ENCODE results near the gene FAM111A.
"Not testable (repeated sequence)": the region's sequence is repeated elsewhere in the genome, so short reads cannot be mapped to it uniquely, and the experiment has no call there.

The FAM111A gene, protein sequence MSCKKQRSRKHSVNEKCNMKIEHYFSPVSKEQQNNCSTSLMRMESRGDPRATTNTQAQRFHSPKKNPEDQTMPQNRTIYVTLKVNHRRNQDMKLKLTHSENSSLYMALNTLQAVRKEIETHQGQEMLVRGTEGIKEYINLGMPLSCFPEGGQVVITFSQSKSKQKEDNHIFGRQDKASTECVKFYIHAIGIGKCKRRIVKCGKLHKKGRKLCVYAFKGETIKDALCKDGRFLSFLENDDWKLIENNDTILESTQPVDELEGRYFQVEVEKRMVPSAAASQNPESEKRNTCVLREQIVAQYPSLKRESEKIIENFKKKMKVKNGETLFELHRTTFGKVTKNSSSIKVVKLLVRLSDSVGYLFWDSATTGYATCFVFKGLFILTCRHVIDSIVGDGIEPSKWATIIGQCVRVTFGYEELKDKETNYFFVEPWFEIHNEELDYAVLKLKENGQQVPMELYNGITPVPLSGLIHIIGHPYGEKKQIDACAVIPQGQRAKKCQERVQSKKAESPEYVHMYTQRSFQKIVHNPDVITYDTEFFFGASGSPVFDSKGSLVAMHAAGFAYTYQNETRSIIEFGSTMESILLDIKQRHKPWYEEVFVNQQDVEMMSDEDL

GRCh38 chr11:59142530-59143507 lies at the start of gene FAM111A:
FAM111A (plus strand) TSS chr11:59142856; CDS start chr11:59148873, 6,017 bp downstream.
- TF ChIP-seq, protein P1, sequence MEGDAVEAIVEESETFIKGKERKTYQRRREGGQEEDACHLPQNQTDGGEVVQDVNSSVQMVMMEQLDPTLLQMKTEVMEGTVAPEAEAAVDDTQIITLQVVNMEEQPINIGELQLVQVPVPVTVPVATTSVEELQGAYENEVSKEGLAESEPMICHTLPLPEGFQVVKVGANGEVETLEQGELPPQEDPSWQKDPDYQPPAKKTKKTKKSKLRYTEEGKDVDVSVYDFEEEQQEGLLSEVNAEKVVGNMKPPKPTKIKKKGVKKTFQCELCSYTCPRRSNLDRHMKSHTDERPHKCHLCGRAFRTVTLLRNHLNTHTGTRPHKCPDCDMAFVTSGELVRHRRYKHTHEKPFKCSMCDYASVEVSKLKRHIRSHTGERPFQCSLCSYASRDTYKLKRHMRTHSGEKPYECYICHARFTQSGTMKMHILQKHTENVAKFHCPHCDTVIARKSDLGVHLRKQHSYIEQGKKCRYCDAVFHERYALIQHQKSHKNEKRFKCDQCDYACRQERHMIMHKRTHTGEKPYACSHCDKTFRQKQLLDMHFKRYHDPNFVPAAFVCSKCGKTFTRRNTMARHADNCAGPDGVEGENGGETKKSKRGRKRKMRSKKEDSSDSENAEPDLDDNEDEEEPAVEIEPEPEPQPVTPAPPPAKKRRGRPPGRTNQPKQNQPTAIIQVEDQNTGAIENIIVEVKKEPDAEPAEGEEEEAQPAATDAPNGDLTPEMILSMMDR (IDR thresholded peaks at IDR 0.05; ENCODE audit: borderline replicate concordance, control extremely low read depth, extremely low read depth, insufficient read depth, missing control alignments): peak; percentile 62
- in situ Hi-C loops (cut with MboI; ENCODE audit: low sequenced_read_pairs, unreplicated experiment): no loop called here
- DNase-seq (ENCODE audit: low spot score): peak; percentile 86

- in situ Hi-C loops (cut with MboI; ENCODE audit: low sequenced_read_pairs, unreplicated experiment); DNase-seq (ENCODE audit: low spot score): not testable (repeated sequence)
Observed at GRCh38 chr11:59093576-59093975, 49.1 kb upstream of the FAM111A start.

DNA sequence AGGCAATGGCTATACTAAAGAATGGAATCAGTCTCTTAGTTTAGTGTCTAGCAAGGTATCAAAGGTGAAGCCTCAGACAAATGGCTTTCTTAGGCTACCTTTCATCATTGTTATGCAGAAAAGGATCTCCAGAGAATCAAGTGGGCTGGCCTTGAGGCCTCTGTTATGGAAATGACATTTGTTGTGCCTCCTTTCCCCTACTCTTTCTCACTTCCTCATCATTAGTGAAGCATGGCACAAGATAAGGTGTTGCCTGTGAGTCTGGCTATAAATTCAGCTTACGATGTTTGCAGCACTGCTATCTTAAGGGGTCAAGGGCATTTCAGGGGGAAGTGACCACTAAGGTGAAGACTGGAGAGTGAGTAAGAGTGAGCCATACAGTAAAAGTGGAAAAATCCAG lies 47.4 kb upstream of the FAM111A start:
- in situ Hi-C loops (cut with MboI; ENCODE audit: low sequenced_read_pairs, unreplicated experiment): not testable (repeated sequence)

GRCh38 chr11:59095972-59096575 lies 46.6 kb upstream of the FAM111A start:
- DNase-seq (ENCODE audit: low spot score); in situ Hi-C loops (cut with MboI; ENCODE audit: low sequenced_read_pairs, unreplicated experiment): not testable (repeated sequence)

More for the DNA sequence above, 47.4 kb upstream of the FAM111A start:
- DNase-seq (ENCODE audit: low spot score): not testable (repeated sequence)

DNA sequence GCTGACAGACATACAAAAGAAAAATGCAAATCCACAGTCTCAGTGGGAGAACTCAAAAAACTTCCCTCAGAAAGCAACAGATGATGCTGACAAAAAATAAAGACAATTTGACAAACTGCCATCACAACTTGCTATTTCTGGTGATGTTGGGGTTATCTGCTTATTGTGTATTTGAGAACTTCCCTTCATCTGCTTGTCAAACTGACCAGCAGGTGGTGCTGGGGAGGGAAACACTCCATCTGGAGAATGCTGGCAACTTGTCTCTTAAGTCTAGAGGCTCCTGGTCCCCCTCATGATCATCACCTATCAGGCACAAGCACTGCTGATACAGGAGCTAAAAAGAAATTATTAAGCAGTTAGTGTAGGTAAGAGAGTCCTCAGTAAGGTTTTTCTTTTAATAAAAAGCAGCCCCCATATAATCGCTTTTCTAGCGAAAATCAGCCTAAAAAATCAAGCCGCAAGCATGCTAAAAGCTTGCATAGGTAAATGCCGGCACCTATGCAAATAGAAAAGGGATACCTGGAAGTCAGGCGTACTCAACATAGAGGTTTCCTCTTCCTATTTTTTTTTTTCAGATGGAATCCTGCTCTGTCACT lies 45.4 kb upstream of the FAM111A start:
- DNase-seq (ENCODE audit: low spot score): peak; percentile 14
- in situ Hi-C loops (cut with MboI; ENCODE audit: low sequenced_read_pairs, unreplicated experiment): no loop called here
- TF ChIP-seq, protein P1 (IDR thresholded peaks at IDR 0.05; ENCODE audit: borderline replicate concordance, control extremely low read depth, extremely low read depth, insufficient read depth, missing control alignments): peak; percentile 53

GRCh38 chr11:59097938-59098337 lies 44.7 kb upstream of the FAM111A start:
- in situ Hi-C loops (cut with MboI; ENCODE audit: low sequenced_read_pairs, unreplicated experiment); DNase-seq (ENCODE audit: low spot score): not testable (repeated sequence)

DNA sequence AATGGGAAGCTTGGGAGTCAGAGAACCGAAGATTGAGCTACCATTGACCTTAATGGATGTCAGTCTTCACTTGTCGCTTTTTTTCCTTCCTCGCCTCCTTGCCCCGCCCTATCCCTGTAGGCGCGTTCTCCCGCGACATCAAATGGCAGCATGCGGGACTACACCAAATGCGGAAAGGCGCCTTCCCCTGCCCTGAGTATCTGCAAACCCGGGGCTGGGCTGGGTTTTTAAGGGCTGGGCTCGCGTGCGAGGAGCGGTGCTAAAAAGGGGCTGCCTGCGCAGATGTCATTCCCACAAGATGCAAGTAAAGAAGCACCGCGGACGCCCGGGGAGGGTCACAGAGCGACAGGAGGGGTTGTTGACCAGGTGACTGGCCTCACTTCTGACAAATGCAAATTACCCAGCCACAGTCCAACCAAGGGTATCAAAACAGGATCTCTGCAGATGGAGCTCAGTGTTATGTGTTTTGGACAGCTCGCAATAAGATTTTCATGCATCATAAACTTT lies 40.3 kb upstream of the FAM111A start:
- in situ Hi-C loops (cut with MboI; ENCODE audit: low sequenced_read_pairs, unreplicated experiment): no loop called here
- DNase-seq (ENCODE audit: low spot score): peak; percentile 74
- TF ChIP-seq, protein P1 (IDR thresholded peaks at IDR 0.05; ENCODE audit: borderline replicate concordance, control extremely low read depth, extremely low read depth, insufficient read depth, missing control alignments): peak; percentile 73

All from GM13976 (cell line).